ENCODE data around the gene RNF138.

DNA sequence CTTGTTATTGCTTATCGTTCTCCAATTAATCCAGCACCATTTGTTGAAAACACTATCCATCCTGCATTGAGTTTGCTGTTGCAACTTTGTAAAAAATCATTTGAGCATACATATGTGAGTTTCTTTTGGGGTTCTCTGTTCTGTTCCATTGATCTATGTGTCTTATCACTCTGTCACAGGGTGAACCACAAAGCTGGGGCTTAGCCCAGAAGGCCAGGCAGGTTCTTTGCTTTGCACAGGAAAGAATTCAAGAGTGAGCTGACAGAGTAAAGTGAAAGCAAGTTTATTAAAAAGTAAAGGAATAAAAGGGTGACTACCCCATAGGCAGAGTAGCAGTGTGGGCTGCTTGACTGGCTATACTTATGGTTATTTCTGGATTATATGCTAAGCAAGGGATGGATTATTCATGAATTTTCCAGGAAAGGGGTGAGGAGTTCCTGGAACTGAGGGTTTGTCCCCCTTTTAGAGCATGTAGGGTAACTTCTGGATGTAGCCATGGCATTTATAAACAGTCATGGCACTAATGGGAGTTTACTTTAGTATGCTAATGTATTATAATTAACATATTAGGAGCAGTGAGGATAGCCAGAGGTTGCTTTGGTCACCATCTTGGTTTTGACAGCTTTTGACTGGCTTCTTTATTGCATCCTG, 46.8 kb downstream of the RNF138 start:
- TF ChIP-seq POLR2AphosphoS5 (IDR thresholded peaks at IDR 0.05) = no peak
- TF ChIP-seq, protein P1, sequence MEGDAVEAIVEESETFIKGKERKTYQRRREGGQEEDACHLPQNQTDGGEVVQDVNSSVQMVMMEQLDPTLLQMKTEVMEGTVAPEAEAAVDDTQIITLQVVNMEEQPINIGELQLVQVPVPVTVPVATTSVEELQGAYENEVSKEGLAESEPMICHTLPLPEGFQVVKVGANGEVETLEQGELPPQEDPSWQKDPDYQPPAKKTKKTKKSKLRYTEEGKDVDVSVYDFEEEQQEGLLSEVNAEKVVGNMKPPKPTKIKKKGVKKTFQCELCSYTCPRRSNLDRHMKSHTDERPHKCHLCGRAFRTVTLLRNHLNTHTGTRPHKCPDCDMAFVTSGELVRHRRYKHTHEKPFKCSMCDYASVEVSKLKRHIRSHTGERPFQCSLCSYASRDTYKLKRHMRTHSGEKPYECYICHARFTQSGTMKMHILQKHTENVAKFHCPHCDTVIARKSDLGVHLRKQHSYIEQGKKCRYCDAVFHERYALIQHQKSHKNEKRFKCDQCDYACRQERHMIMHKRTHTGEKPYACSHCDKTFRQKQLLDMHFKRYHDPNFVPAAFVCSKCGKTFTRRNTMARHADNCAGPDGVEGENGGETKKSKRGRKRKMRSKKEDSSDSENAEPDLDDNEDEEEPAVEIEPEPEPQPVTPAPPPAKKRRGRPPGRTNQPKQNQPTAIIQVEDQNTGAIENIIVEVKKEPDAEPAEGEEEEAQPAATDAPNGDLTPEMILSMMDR (IDR thresholded peaks at IDR 0.05) = no peak
- TF ChIP-seq POLR2A (IDR thresholded peaks at IDR 0.05) = no peak

All from gastroesophageal sphincter (tissue), 3 donors.